ENCODE measurements around the gene LRRC45. TPM values are rescaled to one million over a fixed set of nuclear protein-coding genes. Genes with fewer than 3 reads are reported as not detected.

Gene LRRC45
- total and polyA plus RNA-seq, 9 of the 15 experiments (the other 6 are each of a cell fraction or from before 2014, with no cell fraction given), result 3.5 to 21.5 (median 11.2) TPM; not detected in 2

DNA sequence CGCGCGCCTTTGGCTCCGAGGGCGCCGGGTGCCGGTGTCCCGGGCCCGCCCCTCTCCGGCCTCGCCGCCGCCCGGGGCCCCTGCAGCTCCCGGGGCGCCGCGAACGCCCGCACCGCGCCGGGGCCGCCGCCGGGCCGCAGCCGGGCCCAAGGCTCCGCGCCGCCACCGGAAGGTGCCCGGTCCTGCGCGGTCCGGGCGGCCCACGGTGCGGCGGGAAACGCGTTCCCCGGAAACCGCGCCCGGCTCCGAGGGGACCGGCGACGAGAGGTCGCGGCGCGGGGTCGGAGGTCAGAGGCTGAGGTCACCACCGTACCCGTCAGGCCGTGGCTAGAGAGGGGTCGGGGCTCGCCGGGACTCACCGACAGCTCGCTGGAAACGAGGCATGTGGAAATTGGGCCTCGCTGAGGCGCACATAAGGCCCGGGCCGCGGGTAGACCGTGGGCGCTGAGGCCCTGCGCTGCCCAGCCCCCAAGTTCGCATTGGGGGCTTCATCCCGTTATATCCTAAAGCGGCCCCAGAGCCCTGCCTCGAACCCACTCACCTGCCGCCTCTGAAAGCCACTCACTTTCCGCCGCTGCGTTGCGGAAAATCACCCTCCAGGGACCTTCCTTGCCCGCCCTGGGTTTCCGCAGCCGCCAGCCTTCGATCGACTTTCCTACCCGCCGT, 42.7 kb downstream of the LRRC45 start, which contains the start of gene DUS1L (continued):
- TF ChIP-seq MTA2 (IDR thresholded peaks at IDR 0.05; ENCODE audit: low read depth) (peak; percentile 58), ZNF695 (CRISPR knock-in tag; IDR thresholded peaks at IDR 0.05) (no peak), ZNF143 (CRISPR knock-in tag; IDR thresholded peaks at IDR 0.05) (no peak), HDGF (IDR thresholded peaks at IDR 0.05) (no peak), ZNF408 (CRISPR knock-in tag; IDR thresholded peaks at IDR 0.05; ENCODE audit: low read depth) (no peak), PHF20 (IDR thresholded peaks at IDR 0.05; ENCODE audit: partially characterized antibody) (peak; percentile 95), CBX2 (IDR thresholded peaks at IDR 0.05; ENCODE audit: insufficient read depth, low read length, poor library complexity, severe bottlenecking) (no peak), SRSF1 (IDR thresholded peaks at IDR 0.05; ENCODE audit: low read depth, low read length) (0 out of 2 replicates have a peak, but pooled peaks have one; percentile 31), EP400 (IDR thresholded peaks at IDR 0.05) (peak; percentile 64; the same call in 1 of the 2 replicates), HNRNPK (IDR thresholded peaks at IDR 0.05; ENCODE audit: low read depth, low read length, poor library complexity, severe bottlenecking) (no peak), TCF7L2 (IDR thresholded peaks at IDR 0.05; ENCODE audit: low read depth, low read length) (no peak), RNF2 (IDR thresholded peaks at IDR 0.05) (peak; percentile 49; the same call in 1 of the 2 replicates), ZNF75A (CRISPR knock-in tag; IDR thresholded peaks at IDR 0.05) (no peak)
- TF ChIP-seq, protein P1, sequence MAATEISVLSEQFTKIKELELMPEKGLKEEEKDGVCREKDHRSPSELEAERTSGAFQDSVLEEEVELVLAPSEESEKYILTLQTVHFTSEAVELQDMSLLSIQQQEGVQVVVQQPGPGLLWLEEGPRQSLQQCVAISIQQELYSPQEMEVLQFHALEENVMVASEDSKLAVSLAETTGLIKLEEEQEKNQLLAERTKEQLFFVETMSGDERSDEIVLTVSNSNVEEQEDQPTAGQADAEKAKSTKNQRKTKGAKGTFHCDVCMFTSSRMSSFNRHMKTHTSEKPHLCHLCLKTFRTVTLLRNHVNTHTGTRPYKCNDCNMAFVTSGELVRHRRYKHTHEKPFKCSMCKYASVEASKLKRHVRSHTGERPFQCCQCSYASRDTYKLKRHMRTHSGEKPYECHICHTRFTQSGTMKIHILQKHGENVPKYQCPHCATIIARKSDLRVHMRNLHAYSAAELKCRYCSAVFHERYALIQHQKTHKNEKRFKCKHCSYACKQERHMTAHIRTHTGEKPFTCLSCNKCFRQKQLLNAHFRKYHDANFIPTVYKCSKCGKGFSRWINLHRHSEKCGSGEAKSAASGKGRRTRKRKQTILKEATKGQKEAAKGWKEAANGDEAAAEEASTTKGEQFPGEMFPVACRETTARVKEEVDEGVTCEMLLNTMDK (IDR thresholded peaks at IDR 0.05; ENCODE audit: borderline replicate concordance, insufficient read depth, low read depth, low read length, poor library complexity, severe bottlenecking), result no peak
- TF ChIP-seq, protein P2, sequence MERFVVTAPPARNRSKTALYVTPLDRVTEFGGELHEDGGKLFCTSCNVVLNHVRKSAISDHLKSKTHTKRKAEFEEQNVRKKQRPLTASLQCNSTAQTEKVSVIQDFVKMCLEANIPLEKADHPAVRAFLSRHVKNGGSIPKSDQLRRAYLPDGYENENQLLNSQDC (CRISPR knock-in tag; IDR thresholded peaks at IDR 0.05), result no peak
- TF ChIP-seq, protein P3, sequence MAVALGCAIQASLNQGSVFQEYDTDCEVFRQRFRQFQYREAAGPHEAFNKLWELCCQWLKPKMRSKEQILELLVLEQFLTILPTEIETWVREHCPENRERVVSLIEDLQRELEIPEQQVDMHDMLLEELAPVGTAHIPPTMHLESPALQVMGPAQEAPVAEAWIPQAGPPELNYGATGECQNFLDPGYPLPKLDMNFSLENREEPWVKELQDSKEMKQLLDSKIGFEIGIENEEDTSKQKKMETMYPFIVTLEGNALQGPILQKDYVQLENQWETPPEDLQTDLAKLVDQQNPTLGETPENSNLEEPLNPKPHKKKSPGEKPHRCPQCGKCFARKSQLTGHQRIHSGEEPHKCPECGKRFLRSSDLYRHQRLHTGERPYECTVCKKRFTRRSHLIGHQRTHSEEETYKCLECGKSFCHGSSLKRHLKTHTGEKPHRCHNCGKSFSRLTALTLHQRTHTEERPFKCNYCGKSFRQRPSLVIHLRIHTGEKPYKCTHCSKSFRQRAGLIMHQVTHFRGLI (CRISPR knock-in tag; IDR thresholded peaks at IDR 0.05), result no peak
- TF ChIP-seq, protein P4, sequence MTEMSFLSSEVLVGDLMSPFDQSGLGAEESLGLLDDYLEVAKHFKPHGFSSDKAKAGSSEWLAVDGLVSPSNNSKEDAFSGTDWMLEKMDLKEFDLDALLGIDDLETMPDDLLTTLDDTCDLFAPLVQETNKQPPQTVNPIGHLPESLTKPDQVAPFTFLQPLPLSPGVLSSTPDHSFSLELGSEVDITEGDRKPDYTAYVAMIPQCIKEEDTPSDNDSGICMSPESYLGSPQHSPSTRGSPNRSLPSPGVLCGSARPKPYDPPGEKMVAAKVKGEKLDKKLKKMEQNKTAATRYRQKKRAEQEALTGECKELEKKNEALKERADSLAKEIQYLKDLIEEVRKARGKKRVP (CRISPR knock-in tag; IDR thresholded peaks at IDR 0.05), result 0 out of 2 replicates have a peak, but pooled peaks have one; percentile 51
- TF ChIP-seq, protein P5, sequence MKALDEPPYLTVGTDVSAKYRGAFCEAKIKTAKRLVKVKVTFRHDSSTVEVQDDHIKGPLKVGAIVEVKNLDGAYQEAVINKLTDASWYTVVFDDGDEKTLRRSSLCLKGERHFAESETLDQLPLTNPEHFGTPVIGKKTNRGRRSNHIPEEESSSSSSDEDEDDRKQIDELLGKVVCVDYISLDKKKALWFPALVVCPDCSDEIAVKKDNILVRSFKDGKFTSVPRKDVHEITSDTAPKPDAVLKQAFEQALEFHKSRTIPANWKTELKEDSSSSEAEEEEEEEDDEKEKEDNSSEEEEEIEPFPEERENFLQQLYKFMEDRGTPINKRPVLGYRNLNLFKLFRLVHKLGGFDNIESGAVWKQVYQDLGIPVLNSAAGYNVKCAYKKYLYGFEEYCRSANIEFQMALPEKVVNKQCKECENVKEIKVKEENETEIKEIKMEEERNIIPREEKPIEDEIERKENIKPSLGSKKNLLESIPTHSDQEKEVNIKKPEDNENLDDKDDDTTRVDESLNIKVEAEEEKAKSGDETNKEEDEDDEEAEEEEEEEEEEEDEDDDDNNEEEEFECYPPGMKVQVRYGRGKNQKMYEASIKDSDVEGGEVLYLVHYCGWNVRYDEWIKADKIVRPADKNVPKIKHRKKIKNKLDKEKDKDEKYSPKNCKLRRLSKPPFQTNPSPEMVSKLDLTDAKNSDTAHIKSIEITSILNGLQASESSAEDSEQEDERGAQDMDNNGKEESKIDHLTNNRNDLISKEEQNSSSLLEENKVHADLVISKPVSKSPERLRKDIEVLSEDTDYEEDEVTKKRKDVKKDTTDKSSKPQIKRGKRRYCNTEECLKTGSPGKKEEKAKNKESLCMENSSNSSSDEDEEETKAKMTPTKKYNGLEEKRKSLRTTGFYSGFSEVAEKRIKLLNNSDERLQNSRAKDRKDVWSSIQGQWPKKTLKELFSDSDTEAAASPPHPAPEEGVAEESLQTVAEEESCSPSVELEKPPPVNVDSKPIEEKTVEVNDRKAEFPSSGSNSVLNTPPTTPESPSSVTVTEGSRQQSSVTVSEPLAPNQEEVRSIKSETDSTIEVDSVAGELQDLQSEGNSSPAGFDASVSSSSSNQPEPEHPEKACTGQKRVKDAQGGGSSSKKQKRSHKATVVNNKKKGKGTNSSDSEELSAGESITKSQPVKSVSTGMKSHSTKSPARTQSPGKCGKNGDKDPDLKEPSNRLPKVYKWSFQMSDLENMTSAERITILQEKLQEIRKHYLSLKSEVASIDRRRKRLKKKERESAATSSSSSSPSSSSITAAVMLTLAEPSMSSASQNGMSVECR (CRISPR knock-in tag; IDR thresholded peaks at IDR 0.05), result no peak; the same call in 1 of the 2 replicates
